HepG2 (cell line): Measurements from ENCODE around the gene BACE1-AS. TPM values are rescaled to one million over a fixed set of nuclear protein-coding genes. Genes with fewer than 3 reads are reported as not detected.

Experiments used
- ATAC-seq: fragments of 200-7000 bp; cut with Tn5 transposase; 3 replicates; pipeline ENCODE4 v1.9.1; 2020; ENCODE audit warnings: mild to moderate bottlenecking, moderate library complexity
- BruUV-seq: library from RNA; stranded (reverse); fragments of 400-500 nt; replicated peaks from 2 replicates; lab custom pipeline; 2021; lab: Mats Ljungman, UMichigan
- CTCF ChIA-PET: fragments of 300-600 bp; formaldehyde crosslinking; extraction: SDS; loops from one replicate; lab custom pipeline; 2021; ENCODE audit warnings: low total read pairs, inconsistent platforms, low intra/inter-chr PET ratio; lab: Yijun Ruan, JAX
- POLR2A ChIA-PET: fragments of 350-600 bp; sonication (Branson Sonifier 250); formaldehyde crosslinking; loops from one replicate; lab custom pipeline; 2020; ENCODE audit warnings: antibody characterized with exemption, inconsistent platforms; lab: Yijun Ruan, JAX
- DNase-seq: peaks from one replicate; pipeline ENCODE4 v3.0.0-alpha.2; 2015; ENCODE audit warnings: low spot score
- FAIRE-seq: peaks from 3 replicates; lab custom pipeline; 2011; peaks lifted over from hg19 to GRCh38; lab: Jason Lieb, UNC
- H2AFZ ChIP-seq: one replicate; pipeline ENCODE4 v1.6.1; 2011; ENCODE audit warnings: low read length, inconsistent platforms
- H3K27ac ChIP-seq: fragments of 300-600 bp; 3 replicates; pipeline ENCODE4 v1.8.0; 2011; ENCODE audit warnings: mixed run types, mild to moderate bottlenecking, mixed read lengths, low read length, inconsistent platforms; ENCODE audit not compliant: insufficient read depth; ENCODE audit errors: extremely low read length
- H3K27me3 ChIP-seq, 2 experiments: fragments of 200-600 bp in 1 of 2; 2 replicates in 1 of 2; 3 replicates in 1 of 2; pipeline versions ENCODE4 v1.6.0 to v1.8.0; 2011; ENCODE audit warnings: low read length in 2 of 2, mild to moderate bottlenecking in 2 of 2, moderate library complexity in 2 of 2, inconsistent platforms in 1 of 2; ENCODE audit not compliant: insufficient read depth in 2 of 2, control insufficient read depth in 1 of 2
- H3K36me3 ChIP-seq, 2 experiments: fragments of 200-600 bp in 1 of 2; replicated peaks in 1 of 2; 2 replicates in 1 of 2; 3 replicates in 1 of 2; pipeline versions ENCODE4 v1.5.1 to v1.8.0; 2011; ENCODE audit warnings: low read length in 2 of 2, inconsistent platforms in 1 of 2; ENCODE audit not compliant: insufficient read depth in 2 of 2, control insufficient read depth in 1 of 2
- H3K4me1 ChIP-seq: 2 replicates; pipeline ENCODE4 v1.5.1; 2012; ENCODE audit warnings: low read length, inconsistent platforms; ENCODE audit not compliant: insufficient read depth
- H3K4me2 ChIP-seq: 2 replicates; pipeline ENCODE4 v1.6.0; 2011; ENCODE audit warnings: low read depth, low read length, inconsistent platforms
- H3K4me3 ChIP-seq, 3 experiments: fragments of 200-600 bp in 1 of 3; sonication (generic), shearing (Covaris generic) in 1 of 3; replicated peaks in 1 of 3; 2 replicates each; pipeline ENCODE4 v1.5.1; 2011 to 2016; ENCODE audit warnings: low read length in 3 of 3, inconsistent platforms in 2 of 3, low read depth in 2 of 3, mild to moderate bottlenecking in 2 of 3, control low read depth in 1 of 3, mixed read lengths in 1 of 3; ENCODE audit not compliant: insufficient read depth in 1 of 3
- H3K79me2 ChIP-seq: one replicate; pipeline ENCODE4 v1.6.1; 2011; ENCODE audit warnings: low read length, inconsistent platforms; ENCODE audit not compliant: insufficient read depth
- H3K9ac ChIP-seq: 2 replicates; pipeline ENCODE4 v1.6.0; 2011; ENCODE audit warnings: mild to moderate bottlenecking, low read depth, low read length, inconsistent platforms; ENCODE audit not compliant: insufficient read depth
- H3K9me3 ChIP-seq: 2 replicates; pipeline ENCODE4 v1.5.1; 2012; ENCODE audit warnings: mild to moderate bottlenecking, low read length
- H4K20me1 ChIP-seq: 2 replicates; pipeline ENCODE4 v1.6.0; 2011; ENCODE audit warnings: inconsistent platforms, mild to moderate bottlenecking, low read length, moderate library complexity; ENCODE audit not compliant: insufficient read depth
- FOXA3 ChIP-seq: IDR thresholded peaks from 2 replicates; pipeline ENCODE4 v1.6.1; 2016; ENCODE audit warnings: missing genetic modification reagents, missing compliant biosample characterization
- HDAC6 ChIP-seq: fragments of 200-600 bp; sonication (generic); IDR thresholded peaks from 2 replicates; pipeline ENCODE4 v1.7.0; 2017; ENCODE audit warnings: mild to moderate bottlenecking, antibody characterized with exemption, low read length, low read depth
- RELA ChIP-seq: sonication (generic); formaldehyde crosslinking; IDR thresholded peaks from 2 replicates; pipeline ENCODE4 v1.4.0; 2020; ENCODE audit warnings: missing genetic modification reagents
- SCMH1 ChIP-seq: sonication (generic); formaldehyde crosslinking; IDR thresholded peaks from 2 replicates; pipeline ENCODE4 v1.9.0; 2021; ENCODE audit warnings: missing genetic modification reagents, mild to moderate bottlenecking, borderline replicate concordance
- ZBTB14 ChIP-seq: sonication (generic); formaldehyde crosslinking; IDR thresholded peaks from 2 replicates; pipeline ENCODE4 v1.4.0; 2020; ENCODE audit warnings: missing genetic modification reagents
- ZBTB4 ChIP-seq: sonication (generic); formaldehyde crosslinking; IDR thresholded peaks from 2 replicates; pipeline ENCODE4 v1.4.0; 2020; ENCODE audit warnings: missing genetic modification reagents, mild to moderate bottlenecking, borderline replicate concordance
- ZC3H4 ChIP-seq: sonication (generic); formaldehyde crosslinking; IDR thresholded peaks from 2 replicates; pipeline ENCODE4 v1.4.0; 2020; ENCODE audit warnings: missing genetic modification reagents, borderline replicate concordance
- ZNF414 ChIP-seq: sonication (generic); formaldehyde crosslinking; IDR thresholded peaks from 2 replicates; pipeline ENCODE4 v1.5.0; 2020; ENCODE audit warnings: missing genetic modification reagents
- ZNF563 ChIP-seq: sonication (generic); formaldehyde crosslinking; IDR thresholded peaks from 2 replicates; pipeline ENCODE4 v1.8.0; 2022; ENCODE audit warnings: mild to moderate bottlenecking, moderate library complexity, missing genetic modification reagents
- ZNF572 ChIP-seq: sonication (generic); formaldehyde crosslinking; IDR thresholded peaks from 2 replicates; pipeline ENCODE4 v1.5.1; 2020; ENCODE audit warnings: mild to moderate bottlenecking, missing genetic modification reagents
- WGBS: methylation state at CpG from one replicate; pipeline ENCODE4 v1.1.6; 2017; ENCODE audit warnings: low lambda C conversion rate; 5-methylcytosine and 5-hydroxymethylcytosine counted together
- in situ Hi-C: cut with HindIII; loops from 2 replicates; pipeline ENCODE4 v1.10.0; 2017; ENCODE audit warnings: low pct_unique_long_range_greater_than_20kb; ENCODE audit not compliant: extremely low pct_ligation_motif_present
- intact Hi-C: fragments of 100-400 bp; cut with micrococcal nuclease; formaldehyde crosslinking; loops from one replicate; pipeline ENCODE4 v1.10.0; 2022; ENCODE audit not compliant: unreplicated experiment
- polyA plus RNA-seq, 8 experiments: library from polyadenylated mRNA; depleted of rRNA in 3 of 8; stranded (reverse) in 7 of 8; unstranded in 1 of 8; fragments of >200 nt; fragmentation: Illumina TruSeq in 4 of 8; extraction: Trizol in 4 of 8; gene quantifications; 2 replicates each; pipeline versions ENCODE4 v1.2.1 to v1.2.3, GENCODE V29; 2011 to 2016; ENCODE audit warnings: low read depth in 4 of 8, missing spikeins in 1 of 8, mixed read lengths in 1 of 8; ENCODE audit not compliant: insufficient read depth in 1 of 8
- total RNA-seq, 5 experiments: library from RNA; depleted of rRNA; stranded (reverse); fragments of >200 nt; fragmentation: Illumina TruSeq; extraction: Trizol; gene quantifications; 2 replicates each; pipeline ENCODE4 v1.2.3, GENCODE V29; 2016; ENCODE audit warnings: low read depth in 1 of 5
- TF ChIP-seq, protein P1 (sequence below): sonication (generic); formaldehyde crosslinking; conservative IDR thresholded peaks from 2 replicates; pipeline ENCODE4 v1.4.0; 2020; ENCODE audit warnings: missing genetic modification reagents
- TF ChIP-seq, protein P2 (sequence below): sonication (generic); formaldehyde crosslinking; IDR thresholded peaks from 2 replicates; pipeline ENCODE4 v1.5.0; 2020; ENCODE audit warnings: missing genetic modification reagents

BACE1-AS gene
- total and polyA plus RNA-seq, 2 of the 13 experiments (the other 11 are each of a cell fraction or from before 2014, with no cell fraction given) = 2.0 to 3.9 TPM

GRCh38 chr11:117281869-117282268 is 9.3 kb upstream of the BACE1-AS start:
- no peak for DNase-seq
- ATAC-seq = no peak
- H2AFZ ChIP-seq = no peak overlapping the region
- intact Hi-C loops = no loop called here
- no peaks in the 10 kb centered on the region for H3K4me1 ChIP-seq
- no peak overlapping the region for H3K4me3 ChIP-seq
- no peaks in the 10 kb centered on the region for H3K79me2 ChIP-seq
- peaks cover 11 to 45% of the 10 kb centered on the region in 2 experiments for H3K36me3 ChIP-seq
- FAIRE-seq = no peak
- ChIA-PET POLR2A (no interaction called here), CTCF (no interaction called here)
- H3K9ac ChIP-seq = no peak overlapping the region
- no peak overlapping the region for H3K4me2 ChIP-seq
- no peak for TF ChIP-seq ZBTB4 (CRISPR knock-in tag)
- TF ChIP-seq ZBTB14 = no peak
- TF ChIP-seq ZC3H4 (CRISPR knock-in tag) = no peak
- TF ChIP-seq, protein P1, sequence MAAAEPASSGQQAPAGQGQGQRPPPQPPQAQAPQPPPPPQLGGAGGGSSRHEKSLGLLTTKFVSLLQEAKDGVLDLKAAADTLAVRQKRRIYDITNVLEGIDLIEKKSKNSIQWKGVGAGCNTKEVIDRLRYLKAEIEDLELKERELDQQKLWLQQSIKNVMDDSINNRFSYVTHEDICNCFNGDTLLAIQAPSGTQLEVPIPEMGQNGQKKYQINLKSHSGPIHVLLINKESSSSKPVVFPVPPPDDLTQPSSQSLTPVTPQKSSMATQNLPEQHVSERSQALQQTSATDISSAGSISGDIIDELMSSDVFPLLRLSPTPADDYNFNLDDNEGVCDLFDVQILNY (CRISPR knock-in tag) = no peak
- TF ChIP-seq HDAC6 = no peak
- TF ChIP-seq FOXA3 = no peak
- TF ChIP-seq RELA (CRISPR knock-in tag) = no peak
- no peak for TF ChIP-seq ZNF563
- no peak for TF ChIP-seq ZNF414 (CRISPR knock-in tag)
- no peak for TF ChIP-seq ZNF572 (CRISPR knock-in tag)
- TF ChIP-seq, protein P2, sequence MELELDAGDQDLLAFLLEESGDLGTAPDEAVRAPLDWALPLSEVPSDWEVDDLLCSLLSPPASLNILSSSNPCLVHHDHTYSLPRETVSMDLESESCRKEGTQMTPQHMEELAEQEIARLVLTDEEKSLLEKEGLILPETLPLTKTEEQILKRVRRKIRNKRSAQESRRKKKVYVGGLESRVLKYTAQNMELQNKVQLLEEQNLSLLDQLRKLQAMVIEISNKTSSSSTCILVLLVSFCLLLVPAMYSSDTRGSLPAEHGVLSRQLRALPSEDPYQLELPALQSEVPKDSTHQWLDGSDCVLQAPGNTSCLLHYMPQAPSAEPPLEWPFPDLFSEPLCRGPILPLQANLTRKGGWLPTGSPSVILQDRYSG (CRISPR knock-in tag) = no peak
- TF ChIP-seq SCMH1 (CRISPR knock-in tag) = no peak
- BruUV-seq = no TSS peak
- H3K27ac ChIP-seq = no peak overlapping the region
- 96% methylated on average over 7 of the region's 7 CpGs for WGBS
- in situ Hi-C loops = no loop called here
- no peaks in the 10 kb centered on the region for H3K27me3 ChIP-seq
- no peaks in the 10 kb centered on the region for H4K20me1 ChIP-seq
- no peaks in the 10 kb centered on the region for H3K9me3 ChIP-seq
